ENCODE measurements around the gene OVCH1.

DNA sequence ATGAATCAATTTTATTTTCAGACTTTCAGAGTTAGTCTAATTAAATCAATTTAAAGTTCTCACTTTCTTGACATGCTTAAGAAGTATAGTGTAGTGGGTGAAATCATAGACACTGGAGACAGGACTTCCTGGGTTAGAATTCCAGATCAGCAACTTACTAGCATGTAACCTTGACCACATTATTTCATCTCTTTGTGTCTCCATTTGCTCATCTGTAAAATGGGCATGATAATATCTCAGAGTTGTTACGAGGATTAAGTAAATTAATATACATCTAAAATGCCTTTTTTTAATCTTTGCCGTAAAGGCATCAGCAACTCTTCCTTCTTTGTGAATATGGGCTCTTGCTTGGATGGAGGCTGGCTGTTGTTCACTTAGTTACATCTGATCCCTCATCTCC, 115.2 kb downstream of the OVCH1 start:
- TF ChIP-seq EZH2 (IDR thresholded peaks at IDR 0.05; ENCODE audit: low read depth) = no peak
- TF ChIP-seq, protein P1, sequence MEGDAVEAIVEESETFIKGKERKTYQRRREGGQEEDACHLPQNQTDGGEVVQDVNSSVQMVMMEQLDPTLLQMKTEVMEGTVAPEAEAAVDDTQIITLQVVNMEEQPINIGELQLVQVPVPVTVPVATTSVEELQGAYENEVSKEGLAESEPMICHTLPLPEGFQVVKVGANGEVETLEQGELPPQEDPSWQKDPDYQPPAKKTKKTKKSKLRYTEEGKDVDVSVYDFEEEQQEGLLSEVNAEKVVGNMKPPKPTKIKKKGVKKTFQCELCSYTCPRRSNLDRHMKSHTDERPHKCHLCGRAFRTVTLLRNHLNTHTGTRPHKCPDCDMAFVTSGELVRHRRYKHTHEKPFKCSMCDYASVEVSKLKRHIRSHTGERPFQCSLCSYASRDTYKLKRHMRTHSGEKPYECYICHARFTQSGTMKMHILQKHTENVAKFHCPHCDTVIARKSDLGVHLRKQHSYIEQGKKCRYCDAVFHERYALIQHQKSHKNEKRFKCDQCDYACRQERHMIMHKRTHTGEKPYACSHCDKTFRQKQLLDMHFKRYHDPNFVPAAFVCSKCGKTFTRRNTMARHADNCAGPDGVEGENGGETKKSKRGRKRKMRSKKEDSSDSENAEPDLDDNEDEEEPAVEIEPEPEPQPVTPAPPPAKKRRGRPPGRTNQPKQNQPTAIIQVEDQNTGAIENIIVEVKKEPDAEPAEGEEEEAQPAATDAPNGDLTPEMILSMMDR (conservative IDR thresholded peaks at IDR 0.05) = no peak

Measured in PC-9 (cell line).